HEK293 (cell line): ENCODE results near the gene C2CD2.

Experiments
- CTCF ChIP-seq: fragments of 450-650 bp; formaldehyde crosslinking; IDR thresholded peaks from 2 replicates; pipeline ENCODE4 v1.5.1; 2016; ENCODE audit warnings: missing biosample characterization, missing genetic modification characterization
- ELK4 ChIP-seq: IDR thresholded peaks from 2 replicates; pipeline ENCODE4 v1.6.1; 2011; ENCODE audit warnings: mild to moderate bottlenecking, low read depth, low read length, borderline replicate concordance
- ZNF266 ChIP-seq: fragments of 450-650 bp; formaldehyde crosslinking; IDR thresholded peaks from 2 replicates; pipeline ENCODE4 v1.5.1; 2016; ENCODE audit warnings: missing biosample characterization, missing genetic modification characterization, low read depth
- ZNF580 ChIP-seq: fragments of 450-650 bp; formaldehyde crosslinking; IDR thresholded peaks from 2 replicates; pipeline ENCODE4 v1.5.1; 2016; ENCODE audit warnings: missing biosample characterization, missing genetic modification characterization
- ZXDB ChIP-seq: fragments of 450-650 bp; formaldehyde crosslinking; IDR thresholded peaks from 2 replicates; pipeline ENCODE4 v1.5.1; 2016; ENCODE audit warnings: missing biosample characterization, missing genetic modification characterization

GRCh38 chr21:41878831-41879189 is 75.0 kb downstream of the C2CD2 start:
- TF ChIP-seq ZNF580 (tag by site-specific recombination) (no peak), ELK4 (no peak), CTCF (tag by site-specific recombination) (no peak), ZXDB (no peak), ZNF266 (tag by site-specific recombination) (no peak)
